DMS53 treated with DMSO at 0.1 percent for 48 hours (cell line): Measurements from ENCODE around the gene PPIH.
"Not testable (repeated sequence)": the region's sequence is repeated elsewhere in the genome, so short reads cannot be mapped to it uniquely, and the experiment has no call there.

Experiments used
- DNase-seq: peaks from one replicate; lab custom pipeline; 2025; ENCODE audit not compliant: unreplicated experiment; lab: John Stamatoyannopoulos, UW

Gene PPIH

GRCh38 chr1:42681741-42682483 lies 23.7 kb downstream of the PPIH start, which contains the start of gene YBX1:
Gene YBX1, plus strand, starts transcription at chr1:42682418. Its CDS starts 148 bp downstream, at chr1:42682566.
- DNase-seq, result peak; percentile 98

GRCh38 chr1:42682484-42682738 lies 24.2 kb downstream of the PPIH start:
- not testable (repeated sequence) for DNase-seq

- peak; percentile 33 for DNase-seq
These were observed 24.7 kb downstream of the PPIH start for GRCh38 chr1:42682739-42683531.

- DNase-seq, result no peak
These were observed 25.9 kb downstream of the PPIH start for GRCh38 chr1:42684139-42684538.

- DNase-seq, result no peak
These were observed 28.2 kb downstream of the PPIH start for GRCh38 chr1:42686418-42686817.

- DNase-seq, result no peak
These were observed 31.7 kb downstream of the PPIH start for GRCh38 chr1:42689912-42690311.

- DNase-seq, result no peak
These were observed 32.4 kb downstream of the PPIH start for GRCh38 chr1:42690477-42691156.

GRCh38 chr1:42691157-42691498 lies 32.9 kb downstream of the PPIH start:
- no peak for DNase-seq

GRCh38 chr1:42692461-42692860 lies 34.2 kb downstream of the PPIH start:
- no peak for DNase-seq

GRCh38 chr1:42692911-42693310 lies 34.7 kb downstream of the PPIH start:
- no peak for DNase-seq

GRCh38 chr1:42698081-42698813 lies 40.0 kb downstream of the PPIH start:
- DNase-seq, result no peak

GRCh38 chr1:42700006-42700405 lies 41.8 kb downstream of the PPIH start:
- DNase-seq, result no peak

- DNase-seq, result no peak
These were observed 45.8 kb downstream of the PPIH start for GRCh38 chr1:42703888-42704464.

- not testable (repeated sequence) for DNase-seq
These were observed 54.6 kb downstream of the PPIH start for GRCh38 chr1:42712808-42713207.

- no peak for DNase-seq
These were observed 55.1 kb downstream of the PPIH start for GRCh38 chr1:42713293-42713692.

GRCh38 chr1:42714441-42714840 lies 56.2 kb downstream of the PPIH start:
- DNase-seq, result not testable (repeated sequence)

- DNase-seq, result peak; percentile 94
These were observed 62.6 kb downstream of the PPIH start for GRCh38 chr1:42720868-42721267.

- no peak for DNase-seq
These were observed 63.7 kb downstream of the PPIH start for GRCh38 chr1:42721926-42722325.

GRCh38 chr1:42722403-42722802 lies 64.2 kb downstream of the PPIH start:
- not testable (repeated sequence) for DNase-seq

GRCh38 chr1:42723511-42723910 lies 65.3 kb downstream of the PPIH start:
- DNase-seq, result no peak

GRCh38 chr1:42725820-42726219 lies 67.6 kb downstream of the PPIH start:
- not testable (repeated sequence) for DNase-seq
